Panc1 (cell line): ENCODE results near the gene METTL22. TPM values are rescaled to one million over a fixed set of nuclear protein-coding genes. Genes with fewer than 3 reads are reported as not detected.

ENCODE experiments used
- ATAC-seq: fragments of 200-7000 bp; cut with Tn5 transposase; 2 replicates; pipeline ENCODE4 v1.9.1; 2020; ENCODE audit warnings: mild to moderate bottlenecking, moderate library complexity
- BruUV-seq: library from RNA; stranded (reverse); fragments of 400-500 nt; replicated peaks from 2 replicates; lab custom pipeline; 2021; lab: Mats Ljungman, UMichigan
- CTCF ChIA-PET: fragments of 300-600 bp; sonication (Branson Sonifier 250); formaldehyde crosslinking; loops from one replicate; lab custom pipeline; 2022; ENCODE audit warnings: antibody characterized with exemption; lab: Charles Lee
- POLR2A ChIA-PET: fragments of 300-600 bp; sonication (Branson Sonifier 250); formaldehyde crosslinking; loops from one replicate; lab custom pipeline; 2022; ENCODE audit warnings: antibody characterized with exemption; lab: Charles Lee
- DNase-seq: peaks from one replicate; pipeline ENCODE4 v3.0.0-alpha.2; 2010; ENCODE audit warnings: low read depth, low spot score
- H3K27ac ChIP-seq: 2 replicates; pipeline ENCODE4 v1.5.1; 2011; ENCODE audit warnings: mild to moderate bottlenecking, low read length, inconsistent platforms
- H3K27me3 ChIP-seq: fragments of 200-500 bp; sonication (Bioruptor generic); 2 replicates; pipeline ENCODE4 v1.6.0; 2014; ENCODE audit warnings: low read length, inconsistent platforms; ENCODE audit not compliant: control insufficient read depth, insufficient read depth
- H3K36me3 ChIP-seq: fragments of 200-500 bp; sonication (Bioruptor generic); 2 replicates; pipeline ENCODE4 v1.5.1; 2014; ENCODE audit warnings: inconsistent platforms, mild to moderate bottlenecking, low read length, moderate library complexity; ENCODE audit not compliant: control insufficient read depth, insufficient read depth
- H3K4me1 ChIP-seq: 2 replicates; pipeline ENCODE4 v1.5.1; 2011; ENCODE audit warnings: inconsistent platforms, mild to moderate bottlenecking, low read length, moderate library complexity; ENCODE audit not compliant: control insufficient read depth, insufficient read depth
- H3K4me3 ChIP-seq, 2 experiments: 2 replicates each; pipeline ENCODE4 v1.5.1; 2011 to 2012; ENCODE audit warnings: low read depth in 2 of 2, low read length in 2 of 2, mild to moderate bottlenecking in 2 of 2, inconsistent platforms in 1 of 2, moderate library complexity in 1 of 2
- H3K9me3 ChIP-seq: fragments of 200-500 bp; sonication (Bioruptor generic); 2 replicates; pipeline ENCODE4 v1.5.1; 2014; ENCODE audit warnings: low read depth, mild to moderate bottlenecking, inconsistent platforms, low read length, moderate library complexity; ENCODE audit not compliant: control insufficient read depth, insufficient read depth
- POLR2AphosphoS5 ChIP-seq: IDR thresholded peaks from 2 replicates; pipeline ENCODE4 v1.6.1; 2012; ENCODE audit warnings: mild to moderate bottlenecking, low read depth, low read length, moderate library complexity
- REST ChIP-seq, 2 experiments: IDR thresholded peaks; 2 replicates each; pipeline ENCODE4 v1.6.1; 2011 to 2012; ENCODE audit warnings: low read depth in 2 of 2, control low read depth in 1 of 2, low read length in 1 of 2, mild to moderate bottlenecking in 1 of 2, moderate library complexity in 1 of 2; ENCODE audit not compliant: insufficient read depth in 1 of 2
- SIN3A ChIP-seq: IDR thresholded peaks from 2 replicates; pipeline ENCODE4 v1.6.1; 2012; ENCODE audit warnings: low read depth, mild to moderate bottlenecking, low read length, moderate library complexity, borderline replicate concordance; ENCODE audit not compliant: insufficient read depth
- TCF7L2 ChIP-seq: IDR thresholded peaks from 2 replicates; pipeline ENCODE4 v1.6.1; 2011; ENCODE audit warnings: mild to moderate bottlenecking, low read depth, low read length, inconsistent platforms
- in situ Hi-C: cut with HindIII; loops from 2 replicates; pipeline ENCODE4 v1.10.0; 2016; ENCODE audit warnings: low sequenced_read_pairs, low pct_unique_long_range_greater_than_20kb
- intact Hi-C: fragments of 100-400 bp; cut with micrococcal nuclease; formaldehyde crosslinking; loops from one replicate; pipeline ENCODE4 v1.10.0; 2022; ENCODE audit not compliant: unreplicated experiment
- total RNA-seq: library from RNA; stranded (reverse); gene quantifications from one replicate; pipeline ENCODE4 v1.2.1, GENCODE V29; 2021; ENCODE audit not compliant: unreplicated experiment
- TF ChIP-seq, protein P1 (sequence below): fragments of 450-650 bp; IDR thresholded peaks from 2 replicates; pipeline ENCODE4 v1.5.1; 2017; ENCODE audit warnings: mild to moderate bottlenecking

Gene METTL22
- total RNA-seq, 1 experiment from 2014 or later: 31.8 TPM

- no peak for TF ChIP-seq POLR2AphosphoS5
- no peak for TF ChIP-seq TCF7L2
- TF ChIP-seq, protein P1, sequence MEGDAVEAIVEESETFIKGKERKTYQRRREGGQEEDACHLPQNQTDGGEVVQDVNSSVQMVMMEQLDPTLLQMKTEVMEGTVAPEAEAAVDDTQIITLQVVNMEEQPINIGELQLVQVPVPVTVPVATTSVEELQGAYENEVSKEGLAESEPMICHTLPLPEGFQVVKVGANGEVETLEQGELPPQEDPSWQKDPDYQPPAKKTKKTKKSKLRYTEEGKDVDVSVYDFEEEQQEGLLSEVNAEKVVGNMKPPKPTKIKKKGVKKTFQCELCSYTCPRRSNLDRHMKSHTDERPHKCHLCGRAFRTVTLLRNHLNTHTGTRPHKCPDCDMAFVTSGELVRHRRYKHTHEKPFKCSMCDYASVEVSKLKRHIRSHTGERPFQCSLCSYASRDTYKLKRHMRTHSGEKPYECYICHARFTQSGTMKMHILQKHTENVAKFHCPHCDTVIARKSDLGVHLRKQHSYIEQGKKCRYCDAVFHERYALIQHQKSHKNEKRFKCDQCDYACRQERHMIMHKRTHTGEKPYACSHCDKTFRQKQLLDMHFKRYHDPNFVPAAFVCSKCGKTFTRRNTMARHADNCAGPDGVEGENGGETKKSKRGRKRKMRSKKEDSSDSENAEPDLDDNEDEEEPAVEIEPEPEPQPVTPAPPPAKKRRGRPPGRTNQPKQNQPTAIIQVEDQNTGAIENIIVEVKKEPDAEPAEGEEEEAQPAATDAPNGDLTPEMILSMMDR: no peak
- TF ChIP-seq REST (IDR thresholded peaks at IDR 0.05; ENCODE audit: insufficient read depth in 1 of 2, low read depth in 2 of 2, low read length in 1 of 2): no peak
- TF ChIP-seq SIN3A: no peak
- Histone ChIP-seq H3K27ac (no peak overlapping the region), H3K4me3 (no peak overlapping the region), H3K4me1 (no peaks in the 10 kb centered on the region), H3K9me3 (no peaks in the 10 kb centered on the region), H3K36me3 (peaks cover 6% of the 10 kb centered on the region), H3K27me3 (no peaks in the 10 kb centered on the region)
- intact Hi-C loops (no loop called here), in situ Hi-C loops (no loop called here)
- ChIA-PET CTCF (no interaction called here), POLR2A (no interaction called here)
- ATAC-seq: no peak
- no peak for DNase-seq
- BruUV-seq: no TSS peak
Measured at GRCh38 chr16:8626946-8627345, 5.4 kb downstream of the METTL22 start.

DNA sequence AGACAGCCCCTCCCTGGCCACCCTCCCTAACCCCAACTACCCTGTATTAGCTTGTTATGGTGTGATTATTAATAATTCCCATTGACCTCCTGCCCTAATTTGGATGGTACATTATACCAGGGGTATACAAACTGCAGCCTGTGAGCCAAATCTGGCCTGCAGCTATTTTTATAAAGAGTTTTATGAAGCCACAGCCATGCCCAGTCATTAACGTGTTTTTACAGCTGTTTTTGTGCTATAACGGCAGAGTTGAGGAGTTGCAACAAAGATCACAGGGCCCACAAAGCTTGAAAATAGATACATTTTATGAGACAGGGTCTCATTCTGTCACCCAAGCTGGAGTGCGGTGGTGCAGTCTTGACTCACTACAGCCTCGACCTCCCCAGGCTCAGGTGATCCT lies 6.0 kb downstream of the METTL22 start:
- TF ChIP-seq POLR2AphosphoS5: no peak
- no peak for TF ChIP-seq TCF7L2
- no peak for TF ChIP-seq SIN3A
- TF ChIP-seq, protein P1: no peak
- no peak for TF ChIP-seq REST (IDR thresholded peaks at IDR 0.05; ENCODE audit: insufficient read depth in 1 of 2, low read depth in 2 of 2, low read length in 1 of 2)
- DNase-seq (no peak), ATAC-seq (no peak)
- Histone ChIP-seq H3K36me3 (peaks cover 6% of the 10 kb centered on the region), H3K4me3 (no peak overlapping the region), H3K27ac (no peak overlapping the region), H3K4me1 (no peaks in the 10 kb centered on the region), H3K27me3 (no peaks in the 10 kb centered on the region), H3K9me3 (no peaks in the 10 kb centered on the region)
- in situ Hi-C loops: no loop called here
- POLR2A ChIA-PET: no interaction called here
- CTCF ChIA-PET: no interaction called here
- no TSS peak for BruUV-seq
- intact Hi-C loops: no loop called here
